Osteoblast (primary cell): ENCODE measurements around the gene GRID1. TPM values are rescaled to one million over a fixed set of nuclear protein-coding genes. Genes with fewer than 3 reads are reported as not detected.

Experiments
- DNase-seq: peaks from one replicate; pipeline ENCODE4 v3.0.0; 2011; ENCODE audit warnings: low spot score, mixed read lengths; ENCODE audit not compliant: insufficient read length; ENCODE audit errors: missing footprints
- H2AFZ ChIP-seq: 2 replicates; pipeline ENCODE4 v1.6.0; 2011; ENCODE audit warnings: mild to moderate bottlenecking, low read length
- H3K27ac ChIP-seq: 2 replicates; pipeline ENCODE4 v1.5.1; 2011; ENCODE audit warnings: mild to moderate bottlenecking, low read depth, low read length, moderate library complexity
- H3K27me3 ChIP-seq: 2 replicates; pipeline ENCODE4 v1.6.0; 2012; ENCODE audit warnings: mild to moderate bottlenecking, control low read depth, inconsistent platforms, low read length, moderate library complexity; ENCODE audit not compliant: insufficient read depth
- H3K36me3 ChIP-seq: 2 replicates; pipeline ENCODE4 v1.5.1; 2011; ENCODE audit warnings: mild to moderate bottlenecking, low read length, control low read depth, moderate library complexity; ENCODE audit not compliant: insufficient read depth
- H3K4me1 ChIP-seq: 2 replicates; pipeline ENCODE4 v1.5.1; 2011; ENCODE audit warnings: mild to moderate bottlenecking, low read length, control low read depth, moderate library complexity; ENCODE audit not compliant: insufficient read depth
- H3K4me2 ChIP-seq: 2 replicates; pipeline ENCODE4 v1.6.0; 2011; ENCODE audit warnings: mild to moderate bottlenecking, low read length; ENCODE audit not compliant: insufficient read depth
- H3K4me3 ChIP-seq: fragments of 200-600 bp; sonication (generic); 3 replicates; pipeline ENCODE4 v1.5.1; 2012; ENCODE audit warnings: mild to moderate bottlenecking, low read length, inconsistent platforms; ENCODE audit not compliant: insufficient read depth
- H3K79me2 ChIP-seq: 2 replicates; pipeline ENCODE4 v1.6.0; 2012; ENCODE audit warnings: mild to moderate bottlenecking, low read length, control low read depth, inconsistent platforms; ENCODE audit not compliant: insufficient read depth
- H3K9me3 ChIP-seq: 2 replicates; pipeline ENCODE4 v1.5.1; 2011; ENCODE audit warnings: low read depth, low read length, control low read depth
- H4K20me1 ChIP-seq: 2 replicates; pipeline ENCODE4 v1.6.0; 2012; ENCODE audit warnings: mild to moderate bottlenecking, low read length, control low read depth; ENCODE audit not compliant: insufficient read depth
- CTCF ChIP-seq: IDR thresholded peaks from 2 replicates; pipeline ENCODE4 v1.5.1; 2011; ENCODE audit warnings: mild to moderate bottlenecking, low read depth, low read length, moderate library complexity; ENCODE audit errors: extremely low read depth
- total RNA-seq: library from RNA; depleted of rRNA; stranded (reverse); fragments of >200 nt; gene quantifications from 2 replicates; pipeline ENCODE4 v1.2.3, GENCODE V29; 2012

Gene GRID1
- total RNA-seq, 1 donor = not detected

DNA sequence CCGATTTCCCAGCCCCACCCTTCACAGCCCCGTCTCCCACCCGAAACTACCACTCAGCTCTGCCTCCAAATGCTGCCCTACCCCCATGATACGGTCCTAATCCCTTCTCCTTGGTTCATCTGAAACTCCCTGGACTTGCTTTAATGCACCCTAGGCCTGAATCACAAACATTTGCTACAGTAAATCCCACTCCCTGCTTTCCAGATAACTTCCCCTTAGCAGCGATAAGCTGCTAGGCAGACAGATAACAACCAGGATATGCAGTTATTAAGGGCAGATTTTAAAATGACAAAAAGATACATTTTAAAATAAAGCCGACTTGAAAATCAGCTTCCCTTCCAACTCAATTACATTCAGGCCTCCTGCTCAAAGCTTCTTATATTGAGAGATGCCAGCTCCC, 514.7 kb downstream of the GRID1 start:
- Histone ChIP-seq H3K9me3 (peaks cover 3% of the 10 kb centered on the region), H3K36me3 (no peaks in the 10 kb centered on the region), H3K27me3 (no peaks in the 10 kb centered on the region), H3K4me1 (no peaks in the 10 kb centered on the region), H3K27ac (no peak overlapping the region), H3K4me2 (no peak overlapping the region), H3K4me3 (no peak overlapping the region), H4K20me1 (no peaks in the 10 kb centered on the region), H3K79me2 (no peaks in the 10 kb centered on the region), H2AFZ (no peak overlapping the region)
- DNase-seq = no peak
- no peak for TF ChIP-seq CTCF

GRCh38 chr10:85851325-85851724, 515.3 kb downstream of the GRID1 start:
- no peaks in the 10 kb centered on the region for H3K36me3 ChIP-seq
- no peaks in the 10 kb centered on the region for H3K27me3 ChIP-seq
- H2AFZ ChIP-seq = no peak overlapping the region
- H3K4me2 ChIP-seq = no peak overlapping the region
- DNase-seq = no peak
- H3K9me3 ChIP-seq = peaks cover 3% of the 10 kb centered on the region
- H3K79me2 ChIP-seq = no peaks in the 10 kb centered on the region
- H4K20me1 ChIP-seq = no peaks in the 10 kb centered on the region
- no peaks in the 10 kb centered on the region for H3K4me1 ChIP-seq
- no peak for TF ChIP-seq CTCF
- no peak overlapping the region for H3K27ac ChIP-seq
- no peak overlapping the region for H3K4me3 ChIP-seq

- Histone ChIP-seq H3K4me3 (no peak overlapping the region), H3K4me2 (no peak overlapping the region)
- no peak for TF ChIP-seq CTCF
Measured at GRCh38 chr10:85850736-85851135, 515.9 kb downstream of the GRID1 start.

DNA sequence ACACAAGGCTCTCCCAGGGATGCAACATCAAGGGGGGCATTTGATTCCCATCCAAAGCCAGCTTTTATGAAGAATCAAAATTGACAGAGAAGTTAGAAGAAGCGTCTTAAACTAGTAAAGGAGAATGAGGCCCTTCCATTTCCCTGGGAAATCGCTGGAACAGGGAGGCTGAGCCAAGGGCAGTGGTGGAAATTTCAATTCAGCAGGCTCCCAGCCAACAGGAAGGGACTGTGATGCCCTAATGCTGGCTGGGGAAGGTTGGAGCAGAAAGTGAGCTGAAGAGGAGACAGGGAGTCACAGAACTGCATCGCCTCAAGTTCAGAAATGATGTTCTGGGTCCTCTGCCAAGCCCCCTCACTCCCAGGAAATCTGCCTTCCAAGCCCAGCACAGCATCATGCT, 517.3 kb downstream of the GRID1 start:
- no peaks in the 10 kb centered on the region for H3K4me1 ChIP-seq
- H3K79me2 ChIP-seq = no peaks in the 10 kb centered on the region
- no peaks in the 10 kb centered on the region for H4K20me1 ChIP-seq
- no peaks in the 10 kb centered on the region for H3K27me3 ChIP-seq
- no peak overlapping the region for H3K27ac ChIP-seq
- H3K36me3 ChIP-seq = no peaks in the 10 kb centered on the region
- H2AFZ ChIP-seq = no peak overlapping the region
- DNase-seq = no peak
- peaks cover 3% of the 10 kb centered on the region for H3K9me3 ChIP-seq
- TF ChIP-seq CTCF = no peak
- H3K4me3 ChIP-seq = no peak overlapping the region
- H3K4me2 ChIP-seq = no peak overlapping the region

More at GRCh38 chr10:85850736-85851135, 515.9 kb downstream of the GRID1 start:
- no peak overlapping the region for H2AFZ ChIP-seq
- H3K36me3 ChIP-seq = no peaks in the 10 kb centered on the region
- no peaks in the 10 kb centered on the region for H3K79me2 ChIP-seq
- no peaks in the 10 kb centered on the region for H3K4me1 ChIP-seq
- H3K27ac ChIP-seq = no peak overlapping the region
- peaks cover 3% of the 10 kb centered on the region for H3K9me3 ChIP-seq
- H3K27me3 ChIP-seq = no peaks in the 10 kb centered on the region
- no peaks in the 10 kb centered on the region for H4K20me1 ChIP-seq
- DNase-seq = no peak
